Choroid plexus epithelial cell (primary cell): ENCODE data around the gene BDNF.

Experiments used
- DNase-seq: peaks from one replicate; pipeline ENCODE4 v3.0.0-alpha.2; 2010; ENCODE audit warnings: low read depth
- H3K4me3 ChIP-seq: 2 replicates; pipeline ENCODE4 v1.5.1; 2011; ENCODE audit warnings: low read depth, mild to moderate bottlenecking, control low read depth, low read length, moderate library complexity
- TF ChIP-seq, protein P1 (sequence below): conservative IDR thresholded peaks from 2 replicates; pipeline ENCODE4 v1.5.1; 2011; ENCODE audit warnings: low read depth, mild to moderate bottlenecking, control low read depth, inconsistent platforms, low read length, moderate library complexity

The BDNF gene

DNA sequence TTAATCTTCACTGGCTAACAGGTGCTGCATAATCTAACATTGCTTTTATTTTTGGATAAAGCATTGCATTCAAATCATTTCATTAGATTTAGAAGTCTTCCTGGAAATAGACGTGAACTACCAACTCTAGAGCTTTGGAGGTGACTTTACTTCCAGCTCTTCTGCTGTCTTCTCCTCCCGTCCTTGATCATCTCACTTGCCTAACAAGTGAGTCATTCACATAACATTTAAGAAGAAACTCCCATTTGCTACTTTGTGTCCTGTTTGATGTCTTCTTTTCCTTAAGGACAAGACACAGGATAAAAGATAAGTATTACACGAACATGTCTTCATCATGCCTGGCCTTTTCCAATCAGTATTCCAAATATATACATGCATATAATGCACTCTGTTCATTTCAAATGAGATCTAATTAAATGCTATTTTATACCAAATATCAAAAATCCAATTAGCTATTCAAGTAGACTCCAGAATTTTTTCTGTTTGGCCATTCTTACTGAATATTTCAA, 88.3 kb downstream of the BDNF start:
- TF ChIP-seq, protein P1, sequence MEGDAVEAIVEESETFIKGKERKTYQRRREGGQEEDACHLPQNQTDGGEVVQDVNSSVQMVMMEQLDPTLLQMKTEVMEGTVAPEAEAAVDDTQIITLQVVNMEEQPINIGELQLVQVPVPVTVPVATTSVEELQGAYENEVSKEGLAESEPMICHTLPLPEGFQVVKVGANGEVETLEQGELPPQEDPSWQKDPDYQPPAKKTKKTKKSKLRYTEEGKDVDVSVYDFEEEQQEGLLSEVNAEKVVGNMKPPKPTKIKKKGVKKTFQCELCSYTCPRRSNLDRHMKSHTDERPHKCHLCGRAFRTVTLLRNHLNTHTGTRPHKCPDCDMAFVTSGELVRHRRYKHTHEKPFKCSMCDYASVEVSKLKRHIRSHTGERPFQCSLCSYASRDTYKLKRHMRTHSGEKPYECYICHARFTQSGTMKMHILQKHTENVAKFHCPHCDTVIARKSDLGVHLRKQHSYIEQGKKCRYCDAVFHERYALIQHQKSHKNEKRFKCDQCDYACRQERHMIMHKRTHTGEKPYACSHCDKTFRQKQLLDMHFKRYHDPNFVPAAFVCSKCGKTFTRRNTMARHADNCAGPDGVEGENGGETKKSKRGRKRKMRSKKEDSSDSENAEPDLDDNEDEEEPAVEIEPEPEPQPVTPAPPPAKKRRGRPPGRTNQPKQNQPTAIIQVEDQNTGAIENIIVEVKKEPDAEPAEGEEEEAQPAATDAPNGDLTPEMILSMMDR: no peak
- DNase-seq: peak; percentile 13
- no peak overlapping the region for H3K4me3 ChIP-seq

DNA sequence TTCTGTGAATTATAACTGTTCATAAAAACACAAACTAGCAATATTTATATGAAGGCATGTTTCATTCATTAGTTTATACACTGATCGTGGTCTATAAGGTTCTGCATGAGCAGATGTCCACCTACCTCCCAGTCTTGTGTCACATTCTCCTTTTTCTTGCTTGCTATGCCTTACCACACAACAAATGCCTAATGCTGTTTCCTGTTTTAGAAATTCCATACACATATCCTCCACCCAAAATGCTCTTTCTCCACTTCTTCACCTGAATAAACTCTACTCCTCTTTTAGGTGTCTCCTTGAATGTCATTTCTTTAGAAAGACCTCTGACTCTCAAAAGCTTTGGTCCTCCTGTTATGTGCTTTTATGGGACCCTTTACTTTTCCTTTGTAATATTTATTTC, 88.9 kb downstream of the BDNF start:
- DNase-seq: no peak
- TF ChIP-seq, protein P1: no peak
- no peak overlapping the region for H3K4me3 ChIP-seq

DNA sequence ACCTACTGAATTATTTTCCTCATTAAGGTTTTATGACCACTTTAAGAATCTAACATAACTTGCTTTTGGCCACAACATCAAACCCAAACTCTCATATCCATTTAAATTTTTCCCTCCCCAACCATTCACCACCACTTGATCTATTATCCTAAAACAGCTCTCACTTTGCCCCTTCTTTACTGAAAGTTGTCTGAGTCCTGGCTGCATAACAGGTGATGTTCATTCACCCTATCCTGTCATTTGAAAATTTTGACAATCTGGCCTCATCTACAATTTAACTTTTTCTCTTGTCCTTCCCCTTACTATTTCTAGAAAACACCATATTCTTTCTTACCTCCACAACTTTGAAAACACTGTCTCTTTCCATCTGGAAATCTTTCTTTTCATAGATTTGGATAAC, 89.3 kb downstream of the BDNF start:
- no peak overlapping the region for H3K4me3 ChIP-seq
- DNase-seq: no peak
- TF ChIP-seq, protein P1: no peak

DNA sequence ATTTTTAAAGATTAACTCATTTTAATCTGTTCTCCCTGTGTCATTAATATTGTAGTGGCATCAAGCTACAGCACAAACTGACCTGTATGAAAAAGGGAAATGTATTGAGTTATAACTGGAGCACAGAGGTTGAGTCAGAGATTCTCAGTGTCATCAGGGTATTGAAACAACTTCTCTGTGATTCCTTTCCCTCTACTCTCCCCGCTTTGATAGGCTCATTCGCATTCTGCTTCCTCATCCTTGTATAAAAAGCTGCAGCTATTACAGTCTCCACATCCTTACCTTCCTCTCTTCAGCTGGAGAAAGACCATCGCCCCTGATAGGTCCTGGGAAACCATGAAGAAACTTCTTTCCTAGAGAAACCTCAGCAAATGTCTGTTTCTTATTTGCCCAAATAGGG, 90.0 kb downstream of the BDNF start:
- TF ChIP-seq, protein P1: no peak
- H3K4me3 ChIP-seq: no peak overlapping the region
- no peak for DNase-seq

DNA sequence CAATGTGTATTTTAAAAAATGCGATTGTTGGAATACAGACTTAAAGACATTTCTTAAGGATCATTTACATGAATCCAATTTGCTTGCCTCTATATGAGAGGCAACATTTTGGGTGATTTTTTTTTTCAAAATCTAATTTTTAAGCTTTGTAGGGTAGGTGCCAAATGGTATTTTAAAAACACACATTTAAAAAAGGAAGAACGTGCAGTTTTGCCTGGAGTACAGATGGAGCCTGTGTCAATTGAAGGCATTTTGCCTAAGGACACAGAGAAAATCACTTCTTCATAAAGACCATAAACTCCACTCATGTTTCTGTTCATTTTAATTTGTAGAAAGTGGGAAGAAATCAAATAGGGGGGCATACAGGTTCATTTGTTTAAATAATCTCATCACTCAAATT, 91.3 kb downstream of the BDNF start:
- DNase-seq: no peak
- H3K4me3 ChIP-seq: no peak overlapping the region
- TF ChIP-seq, protein P1: no peak

GRCh38 chr11:27605422-27605821, 94.8 kb downstream of the BDNF start:
- no peak overlapping the region for H3K4me3 ChIP-seq

More at GRCh38 chr11:27605422-27605821, 94.8 kb downstream of the BDNF start:
- TF ChIP-seq, protein P1: no peak
- no peak for DNase-seq
